Smooth muscle cell (in vitro differentiated cells): ENCODE data around the gene ODC1. TPM values are rescaled to one million over a fixed set of nuclear protein-coding genes. Genes with fewer than 3 reads are reported as not detected.

Experiments used
- DNase-seq: peaks from one replicate; lab custom pipeline; 2025; ENCODE audit not compliant: unreplicated experiment; lab: John Stamatoyannopoulos, UW
- H2AFZ ChIP-seq: fragments of 200-600 bp; sonication (generic); 2 replicates; pipeline ENCODE4 v1.6.0; 2016; ENCODE audit warnings: antibody characterized with exemption, low read depth, mild to moderate bottlenecking
- H3F3A ChIP-seq: fragments of 200-600 bp; sonication (generic); 2 replicates; pipeline ENCODE4 v1.6.0; 2017; ENCODE audit warnings: antibody characterized with exemption, low read depth
- H3K27ac ChIP-seq: fragments of 200-600 bp; sonication (generic); 2 replicates; pipeline ENCODE4 v1.5.1; 2016; ENCODE audit warnings: low read depth, mild to moderate bottlenecking
- H3K27me3 ChIP-seq: fragments of 200-600 bp; sonication (generic); 2 replicates; pipeline ENCODE4 v1.6.1; 2016; ENCODE audit warnings: low read depth, mild to moderate bottlenecking
- H3K36me3 ChIP-seq: fragments of 200-600 bp; sonication (generic); 2 replicates; pipeline ENCODE4 v1.5.1; 2016; ENCODE audit warnings: low read depth
- H3K4me1 ChIP-seq: fragments of 200-600 bp; sonication (generic); 2 replicates; pipeline ENCODE4 v1.5.1; 2016; ENCODE audit warnings: low read depth
- H3K4me2 ChIP-seq: fragments of 200-600 bp; sonication (generic); 2 replicates; pipeline ENCODE4 v1.6.0; 2016; ENCODE audit warnings: mild to moderate bottlenecking
- H3K4me3 ChIP-seq: fragments of 200-600 bp; sonication (generic); 2 replicates; pipeline ENCODE4 v1.5.1; 2016; ENCODE audit warnings: mild to moderate bottlenecking
- H3K79me2 ChIP-seq: fragments of 200-600 bp; sonication (generic); 2 replicates; pipeline ENCODE4 v1.6.0; 2016; ENCODE audit warnings: low read depth, mild to moderate bottlenecking
- H3K9ac ChIP-seq: fragments of 200-600 bp; sonication (generic); 2 replicates; pipeline ENCODE4 v1.6.0; 2016; ENCODE audit warnings: low read depth
- H3K9me3 ChIP-seq: fragments of 200-600 bp; sonication (generic); replicated peaks from 2 replicates; pipeline ENCODE4 v1.5.1; 2016; ENCODE audit warnings: low read depth
- H4K20me1 ChIP-seq: fragments of 200-600 bp; sonication (generic); 2 replicates; pipeline ENCODE4 v1.6.0; 2016; ENCODE audit warnings: low read depth
- CTCF ChIP-seq: fragments of 200-600 bp; sonication (generic); IDR thresholded peaks from 2 replicates; pipeline ENCODE4 v1.5.1; 2017; ENCODE audit warnings: borderline replicate concordance, mild to moderate bottlenecking, antibody characterized with exemption; ENCODE audit not compliant: insufficient read depth, poor library complexity, severe bottlenecking
- WGBS: methylation state at CpG from one replicate; pipeline ENCODE4 v1.1.7; 2016; ENCODE audit warnings: low lambda C conversion rate; 5-methylcytosine and 5-hydroxymethylcytosine counted together
- polyA plus RNA-seq: library from polyadenylated mRNA; unstranded; fragments of >200 nt; fragmentation: Nextera tagmentation; extraction: Ambion mirVana; gene quantifications from 2 replicates; pipeline ENCODE4 v1.2.1, GENCODE V29; 2016
- total RNA-seq: library from RNA; depleted of rRNA; stranded (reverse); fragments of >200 nt; gene quantifications from 2 replicates; pipeline ENCODE4 v1.2.3, GENCODE V29; 2014

The ODC1 gene
- total and polyA plus RNA-seq, 2 experiments from 2014 or later, result 22.4 to 34.7 TPM

GRCh38 chr2:10480359-10480949, 32.3 kb upstream of the ODC1 start:
- Histone ChIP-seq H2AFZ (no peak overlapping the region), H3K4me2 (no peak overlapping the region), H3K4me1 (no peaks in the 10 kb centered on the region), H3F3A (no peaks in the 10 kb centered on the region), H3K79me2 (no peaks in the 10 kb centered on the region), H3K27me3 (peaks cover 5% of the 10 kb centered on the region), H3K36me3 (no peaks in the 10 kb centered on the region), H4K20me1 (no peaks in the 10 kb centered on the region), H3K9ac (no peak overlapping the region), H3K27ac (no peak overlapping the region), H3K9me3 (no peaks in the 10 kb centered on the region), H3K4me3 (no peak overlapping the region)
- 80% methylated on average over 2 of the region's 2 CpGs for WGBS
- TF ChIP-seq CTCF, result no peak
- no peak for DNase-seq

DNA sequence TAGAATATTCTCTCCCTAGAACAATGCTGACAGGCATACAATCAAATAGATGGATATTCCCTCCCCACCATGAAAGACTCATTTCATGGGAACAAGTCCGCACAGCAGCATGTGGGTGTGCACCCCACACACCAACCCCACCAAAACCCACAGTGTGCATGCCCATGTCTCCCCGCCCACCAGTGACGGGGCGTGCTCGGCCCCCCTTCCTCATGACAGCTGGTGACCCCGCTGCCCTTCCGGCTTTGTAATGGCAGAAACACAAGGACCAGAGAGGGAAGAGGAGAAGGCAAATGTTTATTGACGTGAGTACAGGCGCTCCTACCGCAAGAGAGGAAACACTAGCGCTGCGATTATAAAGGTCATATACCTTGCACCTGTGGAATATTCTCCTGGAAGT, 30.8 kb upstream of the ODC1 start:
- Histone ChIP-seq H3K36me3 (no peaks in the 10 kb centered on the region), H3K4me3 (no peak overlapping the region), H3K4me1 (no peaks in the 10 kb centered on the region), H3F3A (no peaks in the 10 kb centered on the region), H2AFZ (no peak overlapping the region), H3K79me2 (no peaks in the 10 kb centered on the region), H3K27ac (no peak overlapping the region), H4K20me1 (no peaks in the 10 kb centered on the region), H3K9me3 (no peaks in the 10 kb centered on the region), H3K9ac (no peak overlapping the region), H3K4me2 (no peak overlapping the region), H3K27me3 (peaks cover 5% of the 10 kb centered on the region)
- no peak for DNase-seq
- TF ChIP-seq CTCF, result no peak
- WGBS, result 93% methylated on average over 12 of the region's 12 CpGs

DNA sequence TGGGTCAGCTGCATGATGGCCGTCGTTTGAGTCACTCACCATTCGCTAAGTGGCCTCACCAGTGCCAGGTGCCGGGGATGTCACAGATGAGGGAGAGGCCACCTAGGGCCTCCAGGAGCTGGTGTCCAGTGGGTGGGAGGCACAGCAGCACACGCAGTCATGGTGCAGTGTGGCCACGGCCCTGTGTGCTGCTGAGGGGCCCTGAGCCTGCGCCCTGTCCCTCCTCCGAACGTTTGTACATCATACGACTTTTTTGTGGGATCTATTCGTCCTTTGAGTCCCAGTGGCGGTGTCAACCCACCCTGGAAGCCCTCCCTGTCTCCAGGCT, 30.1 kb upstream of the ODC1 start:
- TF ChIP-seq CTCF, result no peak
- H3K27ac ChIP-seq, result no peak overlapping the region
- H3K4me3 ChIP-seq, result no peak overlapping the region
- H4K20me1 ChIP-seq, result no peaks in the 10 kb centered on the region
- no peak for DNase-seq
- no peaks in the 10 kb centered on the region for H3F3A ChIP-seq
- no peak overlapping the region for H2AFZ ChIP-seq
- no peaks in the 10 kb centered on the region for H3K4me1 ChIP-seq
- H3K9ac ChIP-seq, result no peak overlapping the region
- H3K79me2 ChIP-seq, result no peaks in the 10 kb centered on the region
- H3K36me3 ChIP-seq, result no peaks in the 10 kb centered on the region
- H3K4me2 ChIP-seq, result no peak overlapping the region
- peaks cover 5% of the 10 kb centered on the region for H3K27me3 ChIP-seq
- 85% methylated on average over 12 of the region's 12 CpGs for WGBS
- H3K9me3 ChIP-seq, result no peaks in the 10 kb centered on the region
